Measurements from ENCODE around the gene HNRNPC. TPM values are rescaled to one million over a fixed set of nuclear protein-coding genes. Genes with fewer than 3 reads are reported as not detected.
A peak's percentile ranks its signal among the peaks of the same experiment; 100 is the strongest.

The HNRNPC gene
- total RNA-seq, 1 donor from 2014 or later: 601 TPM

DNA sequence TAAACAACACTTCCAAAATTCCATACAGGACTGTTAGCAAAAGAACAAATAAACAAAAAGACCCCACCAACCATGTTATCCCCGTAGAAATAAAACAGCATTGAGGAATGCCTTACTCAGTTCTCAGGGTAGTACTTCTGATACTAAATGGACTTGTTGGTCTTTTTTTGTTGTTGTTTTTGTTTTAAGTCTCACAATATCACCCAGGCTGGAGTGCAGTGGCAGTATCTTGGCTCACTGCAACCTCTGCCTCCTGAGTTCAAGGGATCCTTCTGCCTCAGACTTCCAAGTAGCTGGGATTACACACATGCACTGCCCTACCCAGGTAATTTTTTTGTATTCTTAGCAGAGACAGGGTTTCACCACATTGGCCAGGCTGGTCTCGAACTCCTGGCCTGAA, 17.1 kb downstream of the HNRNPC start:
- DNase-seq (ENCODE audit: low spot score): no peak
- no peaks in the 10 kb centered on the region for H3K4me1 Mint-ChIP-seq (ENCODE audit: unreplicated experiment)
- no peaks in the 10 kb centered on the region for H3K9me3 Mint-ChIP-seq (ENCODE audit: unreplicated experiment)
- no peak overlapping the region for H3K27ac Mint-ChIP-seq (ENCODE audit: unreplicated experiment)
- TF ChIP-seq, protein P1, sequence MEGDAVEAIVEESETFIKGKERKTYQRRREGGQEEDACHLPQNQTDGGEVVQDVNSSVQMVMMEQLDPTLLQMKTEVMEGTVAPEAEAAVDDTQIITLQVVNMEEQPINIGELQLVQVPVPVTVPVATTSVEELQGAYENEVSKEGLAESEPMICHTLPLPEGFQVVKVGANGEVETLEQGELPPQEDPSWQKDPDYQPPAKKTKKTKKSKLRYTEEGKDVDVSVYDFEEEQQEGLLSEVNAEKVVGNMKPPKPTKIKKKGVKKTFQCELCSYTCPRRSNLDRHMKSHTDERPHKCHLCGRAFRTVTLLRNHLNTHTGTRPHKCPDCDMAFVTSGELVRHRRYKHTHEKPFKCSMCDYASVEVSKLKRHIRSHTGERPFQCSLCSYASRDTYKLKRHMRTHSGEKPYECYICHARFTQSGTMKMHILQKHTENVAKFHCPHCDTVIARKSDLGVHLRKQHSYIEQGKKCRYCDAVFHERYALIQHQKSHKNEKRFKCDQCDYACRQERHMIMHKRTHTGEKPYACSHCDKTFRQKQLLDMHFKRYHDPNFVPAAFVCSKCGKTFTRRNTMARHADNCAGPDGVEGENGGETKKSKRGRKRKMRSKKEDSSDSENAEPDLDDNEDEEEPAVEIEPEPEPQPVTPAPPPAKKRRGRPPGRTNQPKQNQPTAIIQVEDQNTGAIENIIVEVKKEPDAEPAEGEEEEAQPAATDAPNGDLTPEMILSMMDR (IDR thresholded peaks at IDR 0.05; ENCODE audit: unreplicated experiment): no peak
- peaks cover 29% of the 10 kb centered on the region for H3K36me3 Mint-ChIP-seq (ENCODE audit: low read depth, unreplicated experiment)
- H3K4me3 Mint-ChIP-seq (ENCODE audit: unreplicated experiment): no peak overlapping the region
- no peaks in the 10 kb centered on the region for H3K27me3 Mint-ChIP-seq (ENCODE audit: unreplicated experiment)

DNA sequence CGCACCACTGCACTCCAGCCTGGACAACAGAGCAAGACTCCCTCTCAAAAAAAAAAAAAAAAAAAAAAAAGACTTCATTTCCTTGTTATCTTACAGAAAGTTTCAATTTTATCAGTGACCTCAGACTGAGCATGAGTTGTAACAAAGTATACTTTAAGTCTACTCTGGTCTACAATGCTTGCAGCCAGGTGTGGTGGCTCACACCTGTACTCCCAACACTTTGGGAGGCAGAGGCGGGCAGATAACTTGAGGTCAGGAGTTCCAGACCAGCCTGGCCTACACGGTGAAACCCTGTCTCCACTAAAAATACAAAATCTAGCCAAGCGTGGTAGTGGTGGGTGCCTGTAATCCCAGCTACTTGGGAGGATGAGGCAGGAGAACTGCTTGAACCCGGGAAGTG, 18.0 kb downstream of the HNRNPC start:
- peaks cover 26% of the 10 kb centered on the region for H3K36me3 Mint-ChIP-seq (ENCODE audit: low read depth, unreplicated experiment)
- no peak overlapping the region for H3K27ac Mint-ChIP-seq (ENCODE audit: unreplicated experiment)

DNA sequence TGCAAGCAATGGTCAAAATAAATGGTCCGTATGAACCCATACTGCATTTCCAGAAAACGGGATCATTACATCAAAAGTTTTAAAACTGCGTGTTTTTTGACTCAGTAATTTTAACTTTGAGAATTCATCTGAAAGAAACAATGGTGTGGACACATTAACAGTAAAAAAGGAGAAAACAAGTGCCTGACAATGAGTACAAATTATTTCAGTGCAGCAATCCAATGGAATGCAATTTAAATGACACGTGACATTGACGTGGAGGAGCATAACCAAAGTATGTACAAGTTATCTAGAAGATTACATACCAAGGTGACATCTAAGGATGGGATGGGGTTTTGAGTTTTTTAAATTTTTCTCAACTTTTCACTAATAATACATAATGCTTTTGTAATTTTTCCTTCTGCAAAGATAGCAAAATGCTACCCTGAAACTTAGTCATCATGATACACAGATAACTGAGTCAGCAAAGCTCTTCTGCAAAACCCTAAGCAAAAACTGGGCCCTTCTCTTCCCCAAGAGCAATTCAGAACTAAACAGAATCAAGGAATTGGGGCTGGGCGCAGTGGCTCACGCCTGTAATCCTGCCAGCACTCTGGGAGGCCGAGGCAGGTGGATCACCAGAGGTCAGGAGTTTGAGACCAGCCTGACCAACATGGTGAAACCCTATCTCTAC, 20.4 kb downstream of the HNRNPC start:
- H3K4me3 Mint-ChIP-seq (ENCODE audit: unreplicated experiment): no peak overlapping the region
- no peaks in the 10 kb centered on the region for H3K27me3 Mint-ChIP-seq (ENCODE audit: unreplicated experiment)
- H3K27ac Mint-ChIP-seq (ENCODE audit: unreplicated experiment): no peak overlapping the region

More for the DNA sequence above, 18.0 kb downstream of the HNRNPC start:
- no peaks in the 10 kb centered on the region for H3K9me3 Mint-ChIP-seq (ENCODE audit: unreplicated experiment)
- H3K27me3 Mint-ChIP-seq (ENCODE audit: unreplicated experiment): no peaks in the 10 kb centered on the region
- TF ChIP-seq, protein P1 (IDR thresholded peaks at IDR 0.05; ENCODE audit: unreplicated experiment): no peak
- no peak for DNase-seq (ENCODE audit: low spot score)
- no peaks in the 10 kb centered on the region for H3K4me1 Mint-ChIP-seq (ENCODE audit: unreplicated experiment)
- no peak overlapping the region for H3K4me3 Mint-ChIP-seq (ENCODE audit: unreplicated experiment)

DNA sequence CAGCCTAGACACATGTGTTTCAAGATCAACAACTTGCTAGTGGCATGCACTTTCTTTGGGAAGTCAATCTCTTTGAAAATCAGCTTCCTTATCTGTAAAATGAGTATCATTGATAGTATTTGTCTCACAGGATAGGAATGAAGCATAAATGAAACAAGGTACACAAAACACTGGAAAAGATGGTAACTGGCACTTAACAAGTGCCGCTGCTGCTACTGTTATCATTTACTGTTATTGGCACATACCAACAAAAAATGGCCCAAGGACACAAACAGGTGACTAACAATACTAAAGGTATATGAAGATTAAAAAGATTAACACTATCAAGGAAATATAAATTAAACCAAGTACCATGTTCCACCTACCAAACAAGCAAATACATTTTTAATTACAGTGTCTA, 20.9 kb downstream of the HNRNPC start:
- TF ChIP-seq, protein P1 (IDR thresholded peaks at IDR 0.05; ENCODE audit: unreplicated experiment): no peak
- Mint-ChIP-seq H3K4me1 (ENCODE audit: unreplicated experiment) (no peaks in the 10 kb centered on the region), H3K36me3 (ENCODE audit: low read depth, unreplicated experiment) (peaks cover 27% of the 10 kb centered on the region), H3K27me3 (ENCODE audit: unreplicated experiment) (no peaks in the 10 kb centered on the region), H3K9me3 (ENCODE audit: unreplicated experiment) (no peaks in the 10 kb centered on the region), H3K4me3 (ENCODE audit: unreplicated experiment) (peak overlapping the region; percentile 33), H3K27ac (ENCODE audit: unreplicated experiment) (peak overlapping the region; percentile 58)
- DNase-seq (ENCODE audit: low spot score): no peak

More for the DNA sequence above, 20.4 kb downstream of the HNRNPC start:
- H3K9me3 Mint-ChIP-seq (ENCODE audit: unreplicated experiment): no peaks in the 10 kb centered on the region
- peaks cover 27% of the 10 kb centered on the region for H3K36me3 Mint-ChIP-seq (ENCODE audit: low read depth, unreplicated experiment)
- no peaks in the 10 kb centered on the region for H3K4me1 Mint-ChIP-seq (ENCODE audit: unreplicated experiment)
- TF ChIP-seq, protein P1 (IDR thresholded peaks at IDR 0.05; ENCODE audit: unreplicated experiment): no peak
- DNase-seq (ENCODE audit: low spot score): no peak

DNA sequence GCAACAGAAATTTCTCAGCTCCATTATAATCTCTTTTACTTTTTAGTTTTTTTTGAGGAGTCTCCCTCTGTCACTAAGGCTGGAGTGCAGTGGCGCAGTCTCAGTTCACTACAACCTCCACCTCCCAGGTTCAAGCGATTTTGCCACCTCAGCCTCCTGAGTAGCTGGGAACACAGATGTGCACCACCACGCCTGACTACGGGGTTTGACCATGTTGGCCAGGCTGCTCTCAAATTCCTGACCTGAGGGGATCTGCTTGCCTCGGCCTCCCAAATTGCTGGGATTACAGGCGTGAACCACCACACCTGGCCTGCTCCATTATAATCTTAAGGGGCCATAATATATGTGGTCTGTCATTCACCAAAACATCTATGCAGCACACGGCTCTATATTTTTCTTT, 23.4 kb downstream of the HNRNPC start:
- peaks cover 3% of the 10 kb centered on the region for H3K4me1 Mint-ChIP-seq (ENCODE audit: unreplicated experiment)
- H3K36me3 Mint-ChIP-seq (ENCODE audit: low read depth, unreplicated experiment): peaks cover 16% of the 10 kb centered on the region
- no peak for DNase-seq (ENCODE audit: low spot score)
- H3K4me3 Mint-ChIP-seq (ENCODE audit: unreplicated experiment): no peak overlapping the region
- no peak overlapping the region for H3K27ac Mint-ChIP-seq (ENCODE audit: unreplicated experiment)
- TF ChIP-seq, protein P1 (IDR thresholded peaks at IDR 0.05; ENCODE audit: unreplicated experiment): no peak
- H3K27me3 Mint-ChIP-seq (ENCODE audit: unreplicated experiment): peaks cover 2% of the 10 kb centered on the region
- H3K9me3 Mint-ChIP-seq (ENCODE audit: unreplicated experiment): no peaks in the 10 kb centered on the region

Measured in endothelial cell (in vitro differentiated cells).